NCI-H524 (cell line): ENCODE measurements around the gene CADM4.

Experiments
- DNase-seq, 2 experiments: peaks; one replicate each; lab custom pipeline; 2025; lab: John Stamatoyannopoulos, UW

CADM4 gene

DNA sequence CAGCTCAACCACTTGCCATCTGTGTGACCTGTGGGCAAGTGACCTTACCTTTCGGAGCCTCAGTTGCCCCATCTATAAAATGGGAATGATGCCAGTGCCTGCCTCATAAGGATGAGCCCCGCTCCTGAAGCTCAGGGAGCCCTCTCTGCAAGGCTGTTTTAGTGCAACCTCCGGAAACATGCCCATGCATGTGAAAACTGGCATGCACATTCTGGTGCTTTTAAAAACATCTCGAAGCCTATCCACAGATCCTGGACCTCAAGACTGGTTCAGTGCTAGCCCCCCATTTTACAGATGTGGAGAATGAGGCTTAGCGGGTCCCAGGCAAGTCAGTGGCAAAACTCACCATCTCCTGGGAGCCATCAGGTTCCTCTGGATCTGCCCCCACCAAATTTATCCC lies 5.6 kb downstream of the CADM4 start:
- no peak for DNase-seq

DNA sequence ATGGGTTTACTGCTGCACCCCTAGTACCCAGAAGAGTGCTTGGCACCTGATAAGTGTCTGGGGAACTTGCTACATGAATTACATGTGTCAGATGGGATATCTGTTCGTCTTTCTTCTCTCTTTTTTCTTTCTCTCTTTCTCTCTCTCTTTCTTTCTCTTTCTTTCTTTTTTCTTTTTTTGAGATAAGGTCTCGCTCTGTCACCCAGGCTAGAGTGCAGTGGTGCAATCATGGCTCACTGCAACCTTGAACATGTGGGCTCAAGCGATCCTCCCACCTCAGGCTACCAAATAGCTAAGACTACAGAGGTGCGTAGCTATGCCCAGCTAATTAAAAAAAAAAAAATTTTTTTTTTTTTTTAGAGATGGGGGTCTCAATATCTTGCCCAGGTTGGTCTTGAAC lies 6.1 kb downstream of the CADM4 start:
- no peak for DNase-seq

DNA sequence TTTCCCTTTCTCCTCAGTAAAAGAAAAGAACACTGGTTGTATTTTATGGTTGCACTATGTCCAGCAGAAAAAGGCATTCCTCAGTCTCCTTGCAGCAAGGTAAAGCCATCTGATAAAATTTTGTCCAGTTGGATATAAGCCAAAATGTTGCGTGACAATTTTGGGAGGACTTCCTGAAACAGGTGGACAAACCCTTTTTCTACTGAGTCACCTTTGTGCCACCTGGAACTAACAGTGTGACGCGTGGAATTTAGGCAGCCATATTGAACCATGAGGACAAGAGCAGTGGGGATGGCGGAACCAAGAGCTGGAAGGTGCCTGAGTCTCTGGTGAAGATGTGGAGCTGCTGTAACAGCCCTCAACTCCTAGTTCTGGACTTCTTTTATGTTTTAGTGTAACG lies 8.2 kb downstream of the CADM4 start:
- DNase-seq, result no peak

DNA sequence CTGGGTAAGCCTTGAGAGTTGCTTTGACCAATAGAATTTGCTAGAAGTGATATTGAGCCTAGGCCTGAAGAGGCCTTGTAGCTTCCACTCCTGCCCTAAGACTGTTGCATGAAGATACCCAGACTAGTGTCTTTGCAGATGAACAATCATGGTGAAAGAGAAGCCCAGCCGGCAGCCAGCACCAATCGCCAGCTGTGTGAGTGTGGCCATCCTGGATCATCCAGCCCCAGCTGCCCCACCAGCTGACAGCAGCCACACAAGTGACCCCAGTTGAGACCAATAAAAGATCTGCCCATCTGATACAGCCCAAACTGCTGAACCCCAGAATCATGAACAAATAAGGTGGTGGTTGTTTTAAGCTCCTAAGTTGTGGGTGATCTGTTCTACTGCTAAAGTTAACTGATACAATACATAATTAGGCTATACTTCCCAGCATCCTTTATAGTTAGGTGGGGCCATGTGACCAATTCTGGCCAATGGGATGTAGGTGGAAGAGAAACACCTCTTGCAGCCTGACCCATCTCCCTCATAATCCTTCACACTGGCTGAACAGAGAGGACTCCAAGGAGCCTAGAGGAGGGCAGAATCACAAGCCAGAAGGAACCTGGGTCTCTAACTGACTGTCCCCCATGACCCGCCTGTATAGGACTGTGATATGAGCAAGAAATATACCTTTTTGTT lies 10.9 kb downstream of the CADM4 start:
- no peak for DNase-seq

DNA sequence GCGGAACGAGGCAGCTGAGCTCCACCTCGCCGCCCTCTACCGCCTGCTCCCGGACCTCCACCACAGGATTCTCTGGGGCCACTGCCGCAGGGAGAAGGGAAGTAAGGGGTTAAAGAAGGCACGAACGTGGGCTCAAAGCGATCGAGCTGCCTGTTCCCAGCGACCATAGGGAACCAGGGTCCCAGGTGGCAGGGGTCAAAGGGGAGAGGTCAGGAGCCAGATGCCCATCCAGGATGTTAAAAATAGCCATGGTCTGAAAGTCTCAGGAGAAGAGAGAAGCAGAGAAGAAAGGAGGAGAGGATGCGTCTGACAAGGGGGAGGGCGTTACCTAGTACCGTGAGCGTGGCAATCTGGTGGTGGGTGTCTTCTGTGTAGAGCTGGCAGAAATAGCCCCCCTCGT lies 12.8 kb downstream of the CADM4 start:
- DNase-seq, result no peak

DNA sequence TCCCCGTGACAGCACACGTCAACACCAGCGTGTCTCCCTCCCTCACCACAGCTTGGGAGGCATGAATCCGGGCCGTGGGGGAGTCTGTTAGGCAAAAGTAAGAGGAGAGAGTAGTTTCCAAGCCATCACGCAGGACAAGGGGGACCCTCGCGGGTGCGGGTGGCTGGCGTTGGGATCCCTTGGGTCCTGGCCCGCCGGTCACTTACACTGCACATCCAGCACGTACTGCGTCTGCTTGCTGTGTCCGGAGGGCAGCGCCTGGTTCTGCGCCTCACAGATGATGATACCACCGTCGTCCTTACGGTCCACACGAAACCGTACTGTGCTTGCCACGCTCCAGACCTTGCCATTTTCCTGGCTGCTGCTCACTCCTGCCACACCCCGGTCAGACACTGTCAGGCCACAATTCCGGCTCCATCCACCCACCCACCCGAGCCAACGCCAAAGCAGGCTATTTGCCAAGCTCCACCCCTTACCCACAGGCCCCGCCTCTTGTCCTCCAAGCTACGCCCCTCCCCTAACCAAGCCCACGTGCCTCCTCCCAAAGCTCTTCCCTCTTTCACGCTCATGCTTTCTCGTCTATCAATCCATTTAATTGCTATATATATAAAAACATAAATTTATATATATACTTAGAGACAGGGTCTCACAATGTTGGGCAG lies 13.6 kb downstream of the CADM4 start:
- DNase-seq, result no peak

DNA sequence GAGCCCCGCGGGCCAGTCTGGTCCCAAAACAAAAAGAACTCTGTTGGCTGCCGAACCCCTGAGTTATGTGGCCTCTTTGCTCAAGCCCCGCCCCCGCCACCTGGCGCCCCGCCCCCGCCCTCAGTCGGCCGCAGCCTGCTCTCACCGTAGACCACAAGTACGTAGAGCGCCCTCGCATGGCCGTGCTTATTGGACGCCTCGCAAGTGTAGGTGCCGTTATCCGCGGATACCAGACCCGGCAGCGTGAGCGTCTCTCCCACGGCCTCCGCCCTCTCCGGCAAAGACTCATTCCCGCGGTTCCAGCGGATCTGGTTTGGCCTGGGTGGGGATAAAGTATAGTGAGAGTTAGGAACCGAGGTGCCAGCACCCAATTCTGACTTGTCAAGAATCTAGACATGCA lies 14.7 kb downstream of the CADM4 start:
- no peak for DNase-seq

DNA sequence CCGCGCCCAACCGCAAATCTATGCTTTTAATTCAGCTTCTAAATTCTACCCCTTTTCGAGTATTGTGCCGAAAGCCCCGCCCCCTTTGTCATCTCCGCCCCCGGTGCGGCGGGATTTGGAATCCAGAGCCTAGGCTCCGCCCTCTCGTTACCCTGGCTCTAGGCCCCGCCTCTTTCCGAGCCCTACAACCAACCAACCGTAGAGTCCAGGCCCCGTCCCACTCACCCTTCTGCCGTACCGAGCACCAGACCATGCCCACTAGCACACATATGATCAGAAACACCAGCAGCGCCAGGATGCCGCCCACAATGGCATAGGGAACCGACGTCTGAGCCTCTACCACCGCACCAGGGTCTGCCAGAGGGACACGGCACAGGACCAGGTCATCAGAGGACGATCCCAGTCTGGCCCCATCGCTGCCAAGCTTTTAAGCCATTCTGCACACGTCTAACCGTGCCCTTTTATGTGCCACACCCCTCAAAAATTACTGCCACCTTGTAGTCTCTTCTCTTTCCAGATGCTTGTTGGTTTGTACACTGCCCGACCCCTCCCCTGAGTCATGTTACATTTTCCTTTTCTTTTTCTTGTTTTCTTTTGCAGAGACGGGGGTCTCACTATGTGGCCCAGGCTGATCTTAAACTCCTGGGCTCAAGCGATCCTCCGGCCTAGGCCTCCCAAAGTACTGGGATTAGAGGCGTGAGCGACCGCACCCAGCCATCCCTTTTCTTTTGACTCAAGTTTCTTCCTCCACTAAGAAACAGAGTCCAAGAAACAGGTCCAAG lies 15.6 kb downstream of the CADM4 start:
- DNase-seq, result no peak

DNA sequence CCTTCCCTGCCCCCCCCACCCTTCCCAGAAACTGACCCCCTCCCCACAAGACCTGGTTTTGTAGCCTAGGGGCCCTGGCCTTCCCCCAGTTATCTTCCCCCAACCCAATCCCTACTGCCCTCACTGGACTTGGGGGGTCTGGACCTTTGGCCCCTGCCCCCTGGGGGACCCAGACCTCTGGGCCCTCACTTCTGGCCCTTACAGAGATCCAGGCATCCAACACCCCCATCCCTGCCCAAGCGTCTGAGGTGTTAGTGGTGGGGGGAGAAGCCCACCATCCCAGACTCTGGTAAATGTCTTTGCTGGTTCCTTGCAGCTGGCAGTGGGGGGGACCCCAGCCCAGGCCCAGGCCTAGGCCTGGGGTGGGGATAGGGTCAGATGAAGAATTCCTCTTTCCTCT lies 16.7 kb downstream of the CADM4 start:
- DNase-seq, result no peak

DNA sequence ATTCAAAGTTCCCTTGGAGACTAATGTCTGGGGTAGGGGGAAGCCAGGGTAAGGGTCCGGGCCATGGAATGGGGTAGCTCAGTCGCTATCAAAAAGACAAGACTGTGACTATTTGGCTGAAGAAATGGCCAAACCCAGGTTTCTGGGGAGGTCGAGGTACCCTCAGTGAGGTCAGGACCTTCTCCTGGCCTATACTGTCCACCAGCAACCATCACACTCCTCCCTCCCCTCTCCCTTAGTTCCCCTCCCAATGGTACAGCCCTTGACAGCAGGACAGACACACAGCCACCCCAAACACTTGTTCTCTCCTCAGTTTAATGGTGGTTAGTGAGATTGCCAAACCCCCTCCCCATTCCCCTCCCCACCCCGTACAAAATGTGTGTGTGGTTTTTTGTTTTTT lies 17.6 kb downstream of the CADM4 start:
- DNase-seq, result no peak

DNA sequence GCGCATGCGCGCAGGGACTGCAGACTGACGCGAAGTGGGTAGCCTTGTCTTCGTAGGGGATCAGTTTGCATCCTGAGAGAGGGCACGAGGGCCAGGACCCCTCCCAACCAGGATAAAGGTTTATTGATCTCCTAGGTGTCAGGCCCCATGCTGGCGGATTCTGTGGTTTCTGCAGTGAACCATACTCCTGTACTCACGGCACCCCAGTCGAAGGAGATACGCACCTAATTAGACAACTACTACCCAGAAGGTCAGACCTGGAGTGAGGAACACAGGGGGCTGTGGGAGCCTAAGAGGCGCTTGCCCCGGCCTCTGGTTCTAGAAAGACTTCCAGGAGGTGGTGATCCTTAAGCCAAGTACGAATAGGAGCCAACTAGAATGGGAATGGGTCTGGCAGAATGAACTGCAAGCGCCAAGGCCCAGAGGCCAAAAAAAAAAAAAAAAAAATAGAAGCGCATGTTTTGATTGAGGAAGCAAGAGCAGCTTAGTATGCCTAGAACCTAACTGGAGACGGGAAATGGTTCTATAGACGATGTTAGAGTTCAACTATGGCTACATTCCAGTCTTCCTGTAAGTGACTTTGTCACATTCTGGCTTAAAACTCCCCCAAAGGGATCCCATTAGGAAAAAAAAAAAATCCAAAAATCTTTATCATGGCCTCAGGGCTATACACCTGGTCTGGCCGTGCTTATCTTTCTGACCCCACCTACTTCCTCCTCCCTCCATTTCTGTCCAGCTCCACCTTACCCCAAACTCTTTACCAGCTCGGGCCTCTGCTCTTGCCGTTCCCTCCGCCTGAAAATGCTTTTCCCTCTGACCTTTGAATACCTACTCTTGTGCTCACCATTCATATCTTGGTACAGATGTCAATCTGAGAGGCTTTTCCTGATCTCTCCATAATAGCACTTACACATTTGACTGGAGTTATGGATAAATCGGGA lies 19.3 kb downstream of the CADM4 start:
- DNase-seq, result no peak

DNA sequence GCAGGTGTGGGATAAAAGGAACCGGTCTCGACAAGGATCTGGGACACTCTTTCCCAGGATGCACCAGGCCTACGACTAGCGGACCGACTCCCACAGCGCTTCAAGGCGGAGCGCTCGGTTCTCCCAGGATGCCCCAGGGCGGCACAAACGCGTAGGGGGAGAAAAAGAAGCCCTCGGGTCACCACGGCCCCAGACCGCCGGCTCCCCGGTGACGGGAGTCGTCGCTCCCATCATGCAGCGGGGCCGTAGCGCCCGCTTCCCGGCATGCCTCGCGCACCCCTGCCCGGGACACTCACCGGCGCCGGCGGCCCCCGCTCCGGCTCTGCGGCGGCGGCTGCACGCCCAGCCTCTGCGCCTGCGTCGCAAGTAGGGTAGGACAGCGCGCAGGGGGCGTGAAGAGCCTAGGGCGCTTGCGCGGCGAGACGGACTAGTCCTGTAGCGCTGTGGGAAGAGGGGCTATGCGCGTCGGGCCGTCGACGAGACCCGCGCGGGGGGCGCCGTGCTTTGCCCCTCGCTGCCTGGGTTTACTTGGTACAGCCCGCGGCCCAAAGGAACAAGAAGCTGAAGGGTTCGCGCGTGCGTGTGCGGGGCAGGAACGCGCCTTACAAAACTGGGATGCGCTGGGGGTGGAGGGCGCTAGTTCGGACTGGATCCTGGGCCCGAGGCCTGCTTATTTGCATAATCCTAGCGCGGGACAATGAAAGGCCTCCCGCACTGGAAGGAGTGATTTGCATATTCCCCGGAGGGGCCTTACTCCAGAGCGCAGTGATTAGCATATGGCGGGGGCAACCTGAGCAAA lies 20.2 kb downstream of the CADM4 start, which contains the start of gene ZNF428:
TSS of gene ZNF428 (minus strand) at position 368 of the 799 bp plus-strand sequence. CDS start 5,325 bp downstream, outside the sequence.
- DNase-seq, result peak; percentile 82 to 95

DNA sequence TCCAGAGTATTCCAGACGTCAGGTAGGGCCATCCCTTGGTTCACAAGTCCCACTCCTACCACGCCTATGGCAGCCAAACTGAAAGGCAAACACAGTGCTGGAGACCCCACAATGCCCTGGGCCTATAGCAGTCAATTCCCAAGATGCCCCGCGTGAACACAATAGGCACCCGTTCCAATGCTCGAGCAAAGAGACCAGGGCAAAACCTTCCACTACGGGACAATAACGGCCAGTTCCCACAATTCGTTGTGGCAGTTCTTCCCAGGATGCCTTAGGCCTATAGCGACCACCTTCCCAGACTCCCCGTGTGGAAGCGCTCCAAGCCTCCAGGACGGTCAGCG lies 20.8 kb downstream of the CADM4 start:
- DNase-seq, result peak; percentile 61 to 76

DNA sequence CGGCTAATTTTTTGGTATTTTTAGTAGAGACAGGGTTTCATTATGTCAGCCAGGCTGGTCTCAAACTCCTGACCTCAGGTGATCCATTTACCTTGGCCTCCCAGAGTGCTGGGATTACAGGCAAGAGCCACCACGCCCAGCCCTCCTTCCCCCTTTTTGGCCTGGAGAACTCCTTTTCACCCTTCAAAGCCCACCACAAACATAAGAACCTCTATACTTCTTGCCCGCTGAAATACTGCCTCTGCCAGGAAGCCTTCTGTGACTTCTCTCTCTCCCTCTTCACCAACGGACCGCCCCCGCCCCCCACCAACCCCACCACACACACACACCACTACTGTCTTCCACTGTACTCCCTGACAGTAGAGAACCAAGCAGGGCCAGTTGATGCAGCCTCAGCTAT lies 22.7 kb downstream of the CADM4 start:
- no peak for DNase-seq

DNA sequence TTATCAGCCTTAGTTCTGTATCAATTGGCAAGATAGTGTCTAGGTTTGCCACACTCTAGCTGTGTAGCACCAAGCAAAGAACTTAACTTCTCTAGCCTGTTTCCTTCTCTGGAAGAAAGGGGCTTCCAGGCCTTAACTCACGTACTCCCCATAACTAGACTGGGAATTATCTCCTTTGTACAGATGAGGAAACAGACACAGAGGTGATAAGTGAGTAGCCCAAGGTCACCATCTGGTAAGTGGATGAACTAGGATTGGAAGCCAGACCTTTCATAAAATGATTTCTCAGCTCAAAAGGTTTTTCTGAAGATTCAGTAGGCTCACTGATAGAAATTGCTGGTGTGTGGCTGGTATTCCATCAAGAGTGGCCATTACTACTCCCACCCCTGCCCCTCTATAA lies 23.3 kb downstream of the CADM4 start:
- no peak for DNase-seq

DNA sequence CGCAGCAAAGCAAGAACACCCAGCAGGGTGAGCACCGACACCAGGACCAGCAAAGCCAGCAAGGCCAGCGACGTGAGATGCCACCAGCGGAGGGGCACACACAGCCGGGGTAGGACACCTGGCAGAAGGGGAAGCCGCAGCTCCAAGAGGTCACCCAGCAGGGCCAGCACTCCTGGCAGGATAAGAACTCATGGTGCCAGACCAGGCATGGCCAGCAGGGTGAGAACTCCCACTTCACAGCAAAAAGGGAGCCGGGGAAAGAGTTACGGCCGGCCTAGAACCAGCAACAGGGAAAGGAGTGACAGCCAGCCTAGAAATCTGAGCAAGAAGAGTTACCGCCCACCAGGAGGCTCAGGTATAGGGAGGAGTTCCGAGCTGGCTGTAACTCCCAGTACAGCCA lies 27.3 kb downstream of the CADM4 start:
- DNase-seq, result no peak

DNA sequence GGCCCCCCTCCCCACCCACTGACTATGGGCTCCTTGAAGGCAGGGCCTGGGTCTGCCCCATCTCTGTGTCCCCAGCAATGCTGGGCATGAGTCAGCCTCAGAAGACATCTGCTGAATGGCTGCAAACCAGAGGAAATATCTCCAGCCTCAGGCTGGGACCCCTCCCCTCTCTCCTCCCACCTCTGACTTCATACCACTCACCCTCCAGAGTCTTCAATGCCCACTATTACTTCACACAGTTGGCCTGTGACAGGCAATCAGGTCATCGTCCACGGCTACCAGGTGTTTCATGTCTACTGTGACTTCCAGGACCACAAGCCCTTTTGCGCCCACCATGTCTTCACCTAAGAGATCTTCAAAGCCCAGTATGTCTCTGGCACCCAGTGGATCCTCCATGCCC lies 27.9 kb downstream of the CADM4 start, which contains the start of gene SRRM5:
TSS of gene SRRM5 (plus strand) at position 301 of the 400 bp plus-strand sequence. CDS start at position 335, 34 bp downstream.
- DNase-seq, result no peak

DNA sequence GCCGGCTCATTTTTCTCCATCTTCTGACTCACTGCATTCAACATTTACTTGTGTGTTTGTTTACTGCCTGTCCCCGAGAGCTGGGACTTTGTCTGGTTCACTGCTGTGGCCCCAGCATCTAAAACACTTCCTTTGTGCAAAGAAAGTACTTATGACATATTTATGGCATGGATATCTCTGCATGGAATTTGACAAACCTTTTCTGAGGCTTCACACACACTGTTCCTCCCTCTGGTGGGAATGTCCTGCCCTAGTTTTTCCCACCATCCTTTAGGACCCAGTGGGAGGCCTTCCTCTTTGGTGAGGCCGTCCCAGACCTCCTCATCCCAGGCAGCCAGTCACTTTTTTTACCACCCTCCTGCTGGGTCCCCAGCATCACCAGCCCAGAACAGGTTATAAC lies 29.2 kb downstream of the CADM4 start:
- DNase-seq, result no peak

DNA sequence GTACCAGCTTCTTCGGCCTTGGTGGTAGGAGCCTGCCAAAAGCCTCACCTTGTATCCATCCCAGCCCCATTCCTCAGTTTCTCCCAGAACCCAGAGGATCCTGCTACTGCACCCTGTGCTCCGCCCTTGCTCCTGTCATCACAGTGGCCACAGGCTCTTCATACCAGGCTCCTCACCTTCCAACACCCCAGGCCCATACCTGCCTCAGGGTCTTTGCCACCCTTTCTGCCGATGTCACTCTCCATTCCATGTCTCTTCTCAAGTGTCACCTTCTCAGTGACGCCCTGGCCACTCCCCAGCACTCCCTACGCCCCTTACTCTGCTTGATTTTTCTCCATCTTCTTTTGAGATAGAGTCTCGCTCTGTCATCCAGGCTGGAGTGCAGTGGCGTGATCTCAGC lies 29.8 kb downstream of the CADM4 start:
- DNase-seq, result no peak

DNA sequence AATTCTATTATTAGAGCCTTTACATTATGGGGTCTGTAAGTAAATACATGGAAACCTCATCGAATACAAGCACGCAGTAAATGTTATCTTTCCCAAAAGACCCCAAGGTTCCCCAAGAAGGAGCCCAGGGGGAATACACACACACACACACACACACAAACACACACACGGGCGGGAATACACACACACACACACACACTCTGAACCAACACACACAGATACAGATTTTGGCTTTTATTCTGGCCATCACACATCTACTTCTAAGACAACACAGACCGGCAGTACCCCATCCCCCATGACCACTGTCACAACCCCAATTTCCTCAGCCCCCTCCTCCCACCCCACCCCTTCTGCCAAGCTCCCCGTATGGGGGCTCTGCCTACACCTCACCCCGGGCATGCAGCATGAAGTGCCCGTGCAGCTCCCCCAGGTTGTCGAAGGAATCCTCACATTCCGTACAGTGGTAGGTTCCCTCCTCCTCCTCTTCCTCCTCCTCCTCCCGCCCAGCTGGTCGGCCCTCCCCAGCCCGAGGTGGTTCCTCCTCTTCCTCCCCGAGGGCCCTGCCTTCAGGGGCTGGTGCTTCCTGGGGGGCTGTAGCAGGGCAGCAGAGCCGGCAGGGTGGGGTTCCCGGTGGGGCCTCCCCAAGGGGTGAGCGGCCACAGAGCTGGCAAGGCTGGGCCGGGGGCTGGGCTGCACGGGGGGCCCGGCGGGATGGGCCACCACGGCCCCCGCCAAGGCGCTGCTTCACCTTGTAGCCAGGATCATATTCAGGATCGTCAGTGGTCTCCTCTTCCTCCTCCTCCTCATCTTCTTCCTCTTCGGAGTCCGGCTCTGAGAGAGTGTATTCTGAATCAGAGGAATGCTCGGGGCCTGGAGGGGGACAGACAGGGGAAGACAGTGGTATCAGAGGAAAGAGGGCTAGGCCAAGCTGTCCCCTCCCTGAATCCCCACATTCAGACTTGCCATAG lies 32.1 kb downstream of the CADM4 start:
- DNase-seq, result no peak
